Pancreas (tissue), 10 donors: ENCODE results near the gene PLPP4. TPM values are rescaled to one million over a fixed set of nuclear protein-coding genes. Genes with fewer than 3 reads are reported as not detected.

Source experiments
- ATAC-seq, 4 donors: fragments of 200-7000 bp; cut with Tn5 transposase; one replicate each; pipeline versions ENCODE4 v1.8.0 to v1.9.1; 2020; ENCODE audit warnings: mild to moderate bottlenecking in 4 of 4, moderate library complexity in 4 of 4
- DNase-seq, 6 donors: peaks; one replicate each; pipeline ENCODE4 v3.0.0-alpha.2; 2020
- FAIRE-seq: peaks from 2 replicates; lab custom pipeline; 2012; peaks lifted over from hg19 to GRCh38; lab: Jason Lieb, UNC
- H3K27ac ChIP-seq, 4 donors: fragments of 200-600 bp; sonication (generic); 1 replicate in 3 of 4; 2 replicates in 1 of 4; pipeline versions ENCODE4 v1.5.0 to v1.8.0; 2020
- H3K27me3 ChIP-seq, 4 donors: fragments of 200-600 bp; one replicate each; pipeline ENCODE4 v1.8.0; 2021
- H3K36me3 ChIP-seq, 3 donors: fragments of 200-600 bp; sonication (generic) in 1 of 3; one replicate each; pipeline versions ENCODE4 v1.5.0 to v1.8.0; 2020 to 2021
- H3K4me1 ChIP-seq, 3 donors: fragments of 200-600 bp; one replicate each; pipeline ENCODE4 v1.8.0; 2021
- H3K4me3 ChIP-seq, 4 donors: fragments of 200-600 bp; sonication (generic) in 2 of 4; one replicate each; pipeline versions ENCODE4 v1.5.0 to v1.8.0; 2020 to 2021
- H3K9me3 ChIP-seq, 4 donors: fragments of 200-600 bp; one replicate each; pipeline ENCODE4 v1.8.0; 2021
- WGBS, 2 donors: extraction: QIAGEN DNeasy Blood & Tissue Kit; methylation state at CpG; one replicate each; pipeline ENCODE4 v1.1.7; 2013; 5-methylcytosine and 5-hydroxymethylcytosine counted together
- intact Hi-C, 3 donors: fragments of 100-400 bp; cut with DNase I; formaldehyde crosslinking; loops; one replicate each; pipeline versions ENCODE4 v1.11.1 to v1.14.2; 2022
- polyA plus RNA-seq, 2 donors: library from polyadenylated mRNA; stranded (reverse); fragments of 200-250 nt; gene quantifications; one replicate each; pipeline ENCODE4 v1.2.3, GENCODE V29; 2013
- total RNA-seq, 6 donors: library from RNA; stranded (reverse); fragmentation: NEBNext Ultra II Directional in 4 of 6; extraction: Animal tissue kit (Norgen Biotek cat#: 25700) in 4 of 6; gene quantifications; one replicate each; pipeline versions ENCODE4 v1.2.1 to v1.2.4, GENCODE V29; 2021 to 2023
- TF ChIP-seq, protein P1 (sequence below), 4 donors: fragments of 200-600 bp; sonication (generic) in 3 of 4; IDR thresholded peaks; one replicate each; pipeline versions ENCODE4 v1.5.0 to v1.8.0; 2021; ENCODE audit warnings: antibody characterized with exemption in 4 of 4
- donor health status: healthy with polysubstance abuse.
- donor health status: DM: no; HTN: no; CAD: no; lungs with moderate emphysema.
- donor health status: DM: no; HTN: no; CAD: no.
- donor health status: control.
- donor health status: control.
- donor health status: Bipolar disorder and iron deficiency.
- donor health status: DM: yes; HTN: yes; CAD: no.
- donor health status: DM: no; HTN: no; CAD: no.
- donor health status: DM: no; HTN: no; CAD: no.
- donor health status: DM: yes; HTN: yes; CAD: no.

Gene PLPP4
- total and polyA plus RNA-seq, 8 donors, result 0.07 to 1.7 (median 0.08) TPM; not detected in 5

DNA sequence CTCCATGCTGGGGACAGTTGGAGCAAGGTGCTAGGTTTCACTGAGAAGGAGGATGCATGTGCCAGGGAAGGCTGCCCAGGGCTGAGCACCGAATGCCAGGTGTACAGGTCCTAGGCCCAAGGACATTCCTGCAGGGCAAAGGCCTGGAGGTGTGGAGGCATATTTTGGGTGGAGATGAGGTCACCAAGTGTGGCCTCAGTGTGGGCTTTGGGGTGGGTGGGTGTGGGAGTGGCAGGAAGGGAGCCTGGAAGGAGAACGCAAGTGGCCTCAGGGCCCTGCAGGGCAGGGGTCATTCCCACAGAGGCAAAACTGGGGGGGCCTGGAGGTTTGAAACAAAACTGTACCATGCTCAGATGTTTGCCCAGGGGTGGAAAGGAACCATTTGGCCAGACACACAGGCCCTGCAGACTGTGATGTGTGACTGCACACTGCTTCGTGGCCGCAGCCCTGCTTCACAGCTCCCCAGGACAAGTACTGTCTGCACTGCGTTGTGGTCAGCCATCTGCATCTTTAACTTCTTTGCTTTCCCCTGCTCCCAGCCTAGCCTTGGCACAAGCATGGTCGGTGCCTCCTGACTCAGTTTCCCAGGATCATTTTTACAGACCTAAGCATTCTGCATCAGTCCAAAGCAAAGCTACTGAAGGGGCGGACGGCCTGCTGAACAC, 5.1 kb downstream of the PLPP4 start:
- 89 to 94% methylated on average over 8 of the region's 8 CpGs for WGBS, 2 donors
- no peaks in the 10 kb centered on the region for H3K9me3 ChIP-seq
- no peaks in the 10 kb centered on the region for H3K36me3 ChIP-seq
- DNase-seq (no peak), FAIRE-seq (no peak), ATAC-seq (no peak)
- H3K4me3 ChIP-seq, result no peak overlapping the region
- intact Hi-C loops, result no loop called here
- TF ChIP-seq, protein P1, sequence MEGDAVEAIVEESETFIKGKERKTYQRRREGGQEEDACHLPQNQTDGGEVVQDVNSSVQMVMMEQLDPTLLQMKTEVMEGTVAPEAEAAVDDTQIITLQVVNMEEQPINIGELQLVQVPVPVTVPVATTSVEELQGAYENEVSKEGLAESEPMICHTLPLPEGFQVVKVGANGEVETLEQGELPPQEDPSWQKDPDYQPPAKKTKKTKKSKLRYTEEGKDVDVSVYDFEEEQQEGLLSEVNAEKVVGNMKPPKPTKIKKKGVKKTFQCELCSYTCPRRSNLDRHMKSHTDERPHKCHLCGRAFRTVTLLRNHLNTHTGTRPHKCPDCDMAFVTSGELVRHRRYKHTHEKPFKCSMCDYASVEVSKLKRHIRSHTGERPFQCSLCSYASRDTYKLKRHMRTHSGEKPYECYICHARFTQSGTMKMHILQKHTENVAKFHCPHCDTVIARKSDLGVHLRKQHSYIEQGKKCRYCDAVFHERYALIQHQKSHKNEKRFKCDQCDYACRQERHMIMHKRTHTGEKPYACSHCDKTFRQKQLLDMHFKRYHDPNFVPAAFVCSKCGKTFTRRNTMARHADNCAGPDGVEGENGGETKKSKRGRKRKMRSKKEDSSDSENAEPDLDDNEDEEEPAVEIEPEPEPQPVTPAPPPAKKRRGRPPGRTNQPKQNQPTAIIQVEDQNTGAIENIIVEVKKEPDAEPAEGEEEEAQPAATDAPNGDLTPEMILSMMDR (IDR thresholded peaks at IDR 0.05), result no peak
- peaks cover 0 to 19% (median 0%) of the 10 kb centered on the region in 4 donors for H3K27me3 ChIP-seq
- H3K4me1 ChIP-seq, result peaks cover 0 to 4% (median 3%) of the 10 kb centered on the region in 3 donors
- no peak overlapping the region for H3K27ac ChIP-seq

DNA sequence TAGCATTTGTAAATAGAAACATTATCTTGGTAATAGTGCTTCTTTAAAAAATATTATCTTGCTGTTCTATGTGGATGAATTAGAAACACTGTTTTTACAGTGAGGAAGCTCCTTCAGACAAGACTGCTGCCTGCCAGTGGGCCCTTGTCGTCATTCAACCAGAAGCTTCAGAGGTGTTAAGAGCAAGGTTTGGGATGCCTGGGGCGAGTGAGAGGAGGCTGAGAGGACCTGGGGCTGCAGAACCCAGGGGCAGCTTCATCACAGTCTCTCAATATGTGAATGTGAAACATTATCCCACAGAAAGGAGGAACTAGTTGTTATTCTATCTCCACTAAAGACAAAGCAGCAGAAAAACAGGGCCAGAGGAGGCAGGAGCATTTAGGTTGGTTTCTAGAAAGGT, 8.1 kb downstream of the PLPP4 start:
- WGBS, 2 donors, result 51 to 70% methylated on average over 2 of the region's 2 CpGs
- DNase-seq, result no peak
- no peak for FAIRE-seq
- Histone ChIP-seq H3K4me1 (no peaks in the 10 kb centered on the region), H3K27me3 (peaks cover 0 to 4% (median 0%) of the 10 kb centered on the region in 4 donors), H3K27ac (no peak overlapping the region), H3K36me3 (no peaks in the 10 kb centered on the region), H3K4me3 (no peak overlapping the region), H3K9me3 (no peaks in the 10 kb centered on the region)
- no peak for ATAC-seq
- intact Hi-C loops, result no loop called here
- TF ChIP-seq, protein P1 (IDR thresholded peaks at IDR 0.05), result no peak

DNA sequence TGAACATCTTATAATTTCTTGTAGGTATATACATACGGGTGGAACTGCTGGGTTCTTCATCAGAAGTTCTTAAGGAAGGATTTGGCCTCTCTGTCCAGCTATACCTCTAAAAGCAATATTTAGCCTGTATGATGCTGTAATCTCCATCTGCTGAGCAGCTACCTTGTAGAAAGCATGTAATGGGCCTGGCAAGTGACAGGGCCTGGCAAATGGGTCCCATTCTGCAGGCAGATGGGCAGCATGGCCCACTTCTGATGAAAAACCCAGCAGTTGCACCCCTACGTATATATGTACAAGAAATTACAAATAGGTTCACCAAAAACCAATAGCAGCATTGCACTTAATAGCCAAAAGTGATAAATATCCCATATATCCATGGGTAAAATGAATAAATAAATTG, 9.0 kb downstream of the PLPP4 start:
- intact Hi-C loops, result no loop called here
- WGBS, 2 donors, result 76 to 86% methylated on average over 2 of the region's 2 CpGs
- H3K4me3 ChIP-seq, result no peak overlapping the region
- no peak overlapping the region for H3K27ac ChIP-seq
- TF ChIP-seq, protein P1 (IDR thresholded peaks at IDR 0.05), result no peak
- ATAC-seq, result no peak
- DNase-seq, result no peak
- H3K4me1 ChIP-seq, result no peaks in the 10 kb centered on the region
- H3K27me3 ChIP-seq, result no peaks in the 10 kb centered on the region
- H3K36me3 ChIP-seq, result no peaks in the 10 kb centered on the region
- no peak for FAIRE-seq
- no peaks in the 10 kb centered on the region for H3K9me3 ChIP-seq

DNA sequence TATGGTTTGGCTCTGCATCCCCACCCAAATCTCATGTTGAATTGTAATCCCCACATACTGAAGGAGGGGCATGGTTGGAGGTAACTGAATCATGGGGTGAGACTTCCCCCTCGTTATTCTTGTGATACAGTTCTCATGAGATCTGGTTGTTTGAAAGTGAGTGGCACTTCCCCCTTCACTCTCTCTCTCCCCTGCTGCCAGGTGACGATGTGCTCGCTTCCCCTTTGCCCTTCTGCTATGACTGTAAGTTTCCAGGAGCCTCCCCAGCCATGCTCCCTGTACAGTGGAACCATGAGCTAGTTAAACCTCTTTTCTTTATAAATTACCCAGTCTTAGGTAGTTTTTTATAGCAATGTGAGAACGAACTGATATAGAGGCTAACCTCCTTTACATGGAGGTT, 16.6 kb downstream of the PLPP4 start:
- TF ChIP-seq, protein P1 (IDR thresholded peaks at IDR 0.05), result no peak
- no peaks in the 10 kb centered on the region for H3K9me3 ChIP-seq
- FAIRE-seq, result no peak
- no peaks in the 10 kb centered on the region for H3K27me3 ChIP-seq
- H3K36me3 ChIP-seq, result no peaks in the 10 kb centered on the region
- no peak overlapping the region for H3K27ac ChIP-seq
- 32 to 39% methylated on average over 4 of the region's 4 CpGs for WGBS, 2 donors
- no peaks in the 10 kb centered on the region for H3K4me1 ChIP-seq
- intact Hi-C loops, result no loop called here
- H3K4me3 ChIP-seq, result no peak overlapping the region
- DNase-seq, result no peak
- ATAC-seq, result no peak

DNA sequence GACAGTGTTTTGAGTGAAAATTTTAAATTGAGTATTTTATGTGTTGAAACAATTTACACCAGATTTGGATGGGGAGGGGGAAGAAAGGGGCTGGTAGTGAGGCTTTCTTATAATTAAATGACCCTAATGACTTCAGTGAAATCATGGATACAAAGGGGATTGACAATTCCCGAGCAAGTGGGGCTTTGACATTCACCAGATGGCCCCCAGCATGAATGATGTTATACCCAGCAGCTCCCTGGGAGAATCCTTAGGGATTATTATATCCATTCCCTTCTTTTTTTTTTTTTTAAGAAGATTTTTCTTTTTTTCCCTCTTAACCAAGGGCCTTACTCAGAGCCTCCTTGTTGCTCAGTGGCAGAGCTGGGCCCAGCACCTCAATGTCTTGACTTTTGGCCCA, 17.9 kb downstream of the PLPP4 start:
- no peak for ATAC-seq
- Histone ChIP-seq H3K4me1 (no peaks in the 10 kb centered on the region), H3K27me3 (no peaks in the 10 kb centered on the region), H3K9me3 (no peaks in the 10 kb centered on the region), H3K36me3 (no peaks in the 10 kb centered on the region), H3K4me3 (no peak overlapping the region), H3K27ac (no peak overlapping the region)
- intact Hi-C loops, result no loop called here
- DNase-seq, result no peak
- no peak for FAIRE-seq
- WGBS, 2 donors, result 50 to 64% methylated on average over 1 of the region's 1 CpG
- TF ChIP-seq, protein P1 (IDR thresholded peaks at IDR 0.05), result no peak
